Measurements from ENCODE around the gene MAN2C1.

MAN2C1 gene

DNA sequence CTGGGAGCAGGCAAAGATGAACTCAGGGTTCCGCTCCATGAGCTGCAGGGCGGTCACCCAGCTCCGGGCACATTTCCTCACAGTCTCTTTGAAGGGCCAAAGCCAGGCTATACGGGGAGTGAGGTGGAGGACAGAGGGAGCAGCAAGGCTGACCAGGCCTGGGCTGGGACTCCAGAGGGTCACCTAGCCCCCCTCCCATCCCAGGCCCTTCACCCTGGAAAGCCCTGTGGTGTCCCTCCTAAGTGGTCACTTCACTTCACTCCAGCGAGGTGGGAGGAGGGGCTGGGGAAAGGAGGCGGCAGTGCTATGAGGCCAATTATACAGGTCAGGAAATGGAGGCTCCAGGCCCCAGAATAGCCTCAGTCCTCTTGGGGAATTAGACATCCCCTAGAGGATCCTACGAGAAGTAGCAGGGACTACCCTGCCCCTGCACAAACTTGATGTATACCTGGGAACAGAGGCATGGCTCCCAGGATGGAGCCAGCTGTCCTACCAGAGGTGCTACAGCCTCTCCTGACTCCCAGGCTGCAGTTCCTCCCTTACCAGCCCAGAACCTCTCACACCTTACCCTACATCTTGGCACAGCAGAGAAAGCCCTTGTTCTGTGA is 5.7 kb downstream of the MAN2C1 start:
- Histone ChIP-seq H3K4me3 (ENCODE audit: low read depth, low read length) (no peak overlapping the region), H3K36me3 (peaks cover 45% of the 10 kb centered on the region), H3K9me3 (no peaks in the 10 kb centered on the region), H3K4me1 (no peaks in the 10 kb centered on the region), H3K27me3 (no peaks in the 10 kb centered on the region)
- TF ChIP-seq, protein P1, sequence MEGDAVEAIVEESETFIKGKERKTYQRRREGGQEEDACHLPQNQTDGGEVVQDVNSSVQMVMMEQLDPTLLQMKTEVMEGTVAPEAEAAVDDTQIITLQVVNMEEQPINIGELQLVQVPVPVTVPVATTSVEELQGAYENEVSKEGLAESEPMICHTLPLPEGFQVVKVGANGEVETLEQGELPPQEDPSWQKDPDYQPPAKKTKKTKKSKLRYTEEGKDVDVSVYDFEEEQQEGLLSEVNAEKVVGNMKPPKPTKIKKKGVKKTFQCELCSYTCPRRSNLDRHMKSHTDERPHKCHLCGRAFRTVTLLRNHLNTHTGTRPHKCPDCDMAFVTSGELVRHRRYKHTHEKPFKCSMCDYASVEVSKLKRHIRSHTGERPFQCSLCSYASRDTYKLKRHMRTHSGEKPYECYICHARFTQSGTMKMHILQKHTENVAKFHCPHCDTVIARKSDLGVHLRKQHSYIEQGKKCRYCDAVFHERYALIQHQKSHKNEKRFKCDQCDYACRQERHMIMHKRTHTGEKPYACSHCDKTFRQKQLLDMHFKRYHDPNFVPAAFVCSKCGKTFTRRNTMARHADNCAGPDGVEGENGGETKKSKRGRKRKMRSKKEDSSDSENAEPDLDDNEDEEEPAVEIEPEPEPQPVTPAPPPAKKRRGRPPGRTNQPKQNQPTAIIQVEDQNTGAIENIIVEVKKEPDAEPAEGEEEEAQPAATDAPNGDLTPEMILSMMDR (IDR thresholded peaks at IDR 0.05; ENCODE audit: low read depth, low read length) = 0 out of 2 replicates have a peak, but pooled peaks have one; percentile 6
- DNase-seq = no peak

DNA sequence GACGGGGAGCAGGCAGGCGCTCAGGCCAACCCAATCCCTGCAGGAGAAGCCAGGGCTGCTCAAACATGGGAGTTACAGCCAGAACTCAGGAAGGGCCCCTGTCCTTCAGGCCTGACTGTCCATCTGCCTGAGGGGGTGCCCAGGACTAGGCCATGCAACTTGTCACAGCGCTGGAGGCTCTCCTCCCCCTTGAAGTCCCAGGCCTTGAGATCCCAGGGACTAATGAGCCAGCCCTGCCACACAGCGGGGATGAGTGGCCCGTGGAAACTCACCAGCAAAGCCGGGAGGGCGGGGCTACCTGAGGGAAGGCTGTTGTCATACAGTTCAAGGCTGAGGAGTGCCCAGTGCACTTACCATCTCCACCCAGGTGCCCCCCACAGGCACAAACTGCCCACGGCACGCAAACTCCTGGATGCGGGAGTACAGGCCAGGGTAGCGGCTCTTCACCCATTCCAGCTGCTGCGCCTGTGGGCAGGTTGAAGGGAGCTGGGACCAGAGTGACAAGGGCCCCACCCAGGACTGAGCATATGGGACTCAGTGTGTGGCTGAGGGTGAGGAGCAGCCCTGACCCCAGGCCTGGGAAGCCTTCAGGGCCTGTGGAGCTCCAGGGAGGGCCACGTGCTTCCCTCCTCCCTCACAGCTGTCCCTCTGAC is 6.3 kb downstream of the MAN2C1 start:
- H3K36me3 ChIP-seq = peaks cover 45% of the 10 kb centered on the region
- H3K27me3 ChIP-seq = no peaks in the 10 kb centered on the region
- no peak for DNase-seq
- no peak overlapping the region for H3K4me3 ChIP-seq (ENCODE audit: low read depth, low read length)
- no peaks in the 10 kb centered on the region for H3K4me1 ChIP-seq
- TF ChIP-seq, protein P1 (IDR thresholded peaks at IDR 0.05; ENCODE audit: low read depth, low read length) = no peak
- no peaks in the 10 kb centered on the region for H3K9me3 ChIP-seq

GRCh38 chr15:75361361-75361988 is 6.9 kb downstream of the MAN2C1 start:
- H3K36me3 ChIP-seq = peaks cover 42% of the 10 kb centered on the region
- TF ChIP-seq, protein P1 (IDR thresholded peaks at IDR 0.05; ENCODE audit: low read depth, low read length) = no peak

DNA sequence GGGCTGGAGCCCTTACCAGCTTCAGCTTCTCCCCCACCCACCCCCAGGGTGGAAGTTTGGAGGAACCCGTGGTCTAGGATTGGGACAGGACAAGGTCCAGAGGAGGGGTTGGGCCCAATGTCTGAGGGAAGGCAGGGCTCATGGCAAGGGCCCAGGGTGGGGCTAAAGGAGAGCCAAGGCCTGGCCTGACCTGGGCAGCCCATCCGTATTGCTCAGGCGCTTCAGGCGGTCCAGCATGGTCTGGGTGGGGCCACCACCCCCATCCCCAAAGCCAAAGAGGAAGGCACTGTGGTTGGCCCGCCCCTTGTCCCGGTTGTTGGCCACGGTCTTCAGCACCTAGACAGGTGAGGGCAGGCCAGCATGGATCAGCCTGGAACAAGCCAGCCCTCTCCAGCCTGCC is 7.6 kb downstream of the MAN2C1 start:
- peaks cover 36% of the 10 kb centered on the region for H3K36me3 ChIP-seq

More at GRCh38 chr15:75361361-75361988, 6.9 kb downstream of the MAN2C1 start:
- no peaks in the 10 kb centered on the region for H3K4me1 ChIP-seq
- no peaks in the 10 kb centered on the region for H3K9me3 ChIP-seq
- no peak overlapping the region for H3K4me3 ChIP-seq (ENCODE audit: low read depth, low read length)
- no peak for DNase-seq
- no peaks in the 10 kb centered on the region for H3K27me3 ChIP-seq

GRCh38 chr15:75360391-75360790 is 8.0 kb downstream of the MAN2C1 start:
- H3K4me3 ChIP-seq (ENCODE audit: low read depth, low read length) = no peak overlapping the region
- TF ChIP-seq, protein P1 (IDR thresholded peaks at IDR 0.05; ENCODE audit: low read depth, low read length) = no peak
- no peak for DNase-seq
- no peaks in the 10 kb centered on the region for H3K27me3 ChIP-seq
- no peaks in the 10 kb centered on the region for H3K9me3 ChIP-seq
- peaks cover 36% of the 10 kb centered on the region for H3K36me3 ChIP-seq
- no peaks in the 10 kb centered on the region for H3K4me1 ChIP-seq

More for the DNA sequence above, 7.6 kb downstream of the MAN2C1 start:
- H3K4me3 ChIP-seq (ENCODE audit: low read depth, low read length) = no peak overlapping the region
- TF ChIP-seq, protein P1 (IDR thresholded peaks at IDR 0.05; ENCODE audit: low read depth, low read length) = no peak
- H3K4me1 ChIP-seq = no peaks in the 10 kb centered on the region
- H3K9me3 ChIP-seq = no peaks in the 10 kb centered on the region
- DNase-seq = no peak
- H3K27me3 ChIP-seq = no peaks in the 10 kb centered on the region

Data from BE2C (cell line).